Measurements from ENCODE around the gene SYT1. TPM values are rescaled to one million over a fixed set of nuclear protein-coding genes. Genes with fewer than 3 reads are reported as not detected.

SYT1 gene
- polyA plus RNA-seq, 3 donors: 0.72 TPM; not detected in 2

GRCh38 chr12:79421236-79421740 is 556.7 kb downstream of the SYT1 start:
- no peak overlapping the region for H3K4me3 ChIP-seq (replicated peaks in 1 of 3; ENCODE audit: low read depth in 2 of 3, low read length in 3 of 3)
- TF ChIP-seq, protein P1, sequence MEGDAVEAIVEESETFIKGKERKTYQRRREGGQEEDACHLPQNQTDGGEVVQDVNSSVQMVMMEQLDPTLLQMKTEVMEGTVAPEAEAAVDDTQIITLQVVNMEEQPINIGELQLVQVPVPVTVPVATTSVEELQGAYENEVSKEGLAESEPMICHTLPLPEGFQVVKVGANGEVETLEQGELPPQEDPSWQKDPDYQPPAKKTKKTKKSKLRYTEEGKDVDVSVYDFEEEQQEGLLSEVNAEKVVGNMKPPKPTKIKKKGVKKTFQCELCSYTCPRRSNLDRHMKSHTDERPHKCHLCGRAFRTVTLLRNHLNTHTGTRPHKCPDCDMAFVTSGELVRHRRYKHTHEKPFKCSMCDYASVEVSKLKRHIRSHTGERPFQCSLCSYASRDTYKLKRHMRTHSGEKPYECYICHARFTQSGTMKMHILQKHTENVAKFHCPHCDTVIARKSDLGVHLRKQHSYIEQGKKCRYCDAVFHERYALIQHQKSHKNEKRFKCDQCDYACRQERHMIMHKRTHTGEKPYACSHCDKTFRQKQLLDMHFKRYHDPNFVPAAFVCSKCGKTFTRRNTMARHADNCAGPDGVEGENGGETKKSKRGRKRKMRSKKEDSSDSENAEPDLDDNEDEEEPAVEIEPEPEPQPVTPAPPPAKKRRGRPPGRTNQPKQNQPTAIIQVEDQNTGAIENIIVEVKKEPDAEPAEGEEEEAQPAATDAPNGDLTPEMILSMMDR (IDR thresholded peaks at IDR 0.05): no peak

DNA sequence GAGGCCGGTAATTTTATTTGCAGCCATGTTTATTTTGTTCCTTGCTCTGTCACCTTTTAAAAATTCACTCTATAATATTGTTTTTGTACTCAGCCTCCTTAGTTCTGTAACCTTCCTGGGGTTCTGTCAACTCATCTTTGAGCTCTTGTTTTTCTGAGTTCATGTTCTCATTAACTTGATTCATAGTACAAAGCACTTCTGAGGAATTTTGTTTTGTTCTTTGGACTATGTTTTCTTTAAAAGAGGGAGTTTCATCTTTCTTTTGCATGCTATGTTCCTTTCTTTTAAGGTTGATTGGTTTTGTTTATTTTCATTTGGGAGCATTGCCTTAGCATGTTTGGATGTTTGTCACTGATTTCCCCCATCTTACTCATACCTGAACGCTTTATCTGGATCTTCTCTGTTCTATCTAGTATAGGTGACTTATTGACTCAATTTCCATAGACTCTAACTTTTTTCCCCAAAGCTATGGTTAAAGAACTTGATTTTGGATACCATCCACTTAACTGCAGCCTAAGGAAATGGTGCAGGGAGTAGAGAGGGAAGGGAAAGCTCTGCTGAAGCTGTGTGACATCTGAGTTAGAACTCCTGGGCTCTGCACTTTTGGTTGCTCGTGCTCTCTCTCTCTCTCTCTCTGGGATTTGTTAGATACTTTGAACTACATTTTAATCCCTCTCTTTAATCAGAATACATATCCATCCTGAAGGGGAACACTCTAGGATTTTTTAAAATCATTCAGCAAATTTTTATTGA is 557.7 kb downstream of the SYT1 start:
- H3K9ac ChIP-seq (ENCODE audit: insufficient read depth, low read length, poor library complexity, severe bottlenecking): no peak overlapping the region
- no peaks in the 10 kb centered on the region for H4K20me1 ChIP-seq (ENCODE audit: insufficient read depth, low read length)
- Mint-ChIP-seq H3K9me3 (no peaks in the 10 kb centered on the region), H3K4me1 (no peaks in the 10 kb centered on the region), H3K4me3 (no peak overlapping the region), H3K27me3 (ENCODE audit: low read depth in 3 of 3) (peaks cover 0 to 3% (median 0%) of the 10 kb centered on the region in 3 donors), H3K36me3 (no peaks in the 10 kb centered on the region), H3K27ac (no peak overlapping the region)
- intact Hi-C loops (cut with micrococcal nuclease): no loop called here
- no peak overlapping the region for H3K27ac ChIP-seq (ENCODE audit: low read depth in 1 of 2, low read length in 2 of 2)
- no peaks in the 10 kb centered on the region for H3K79me2 ChIP-seq (ENCODE audit: insufficient read depth, low read length)
- H2AFZ ChIP-seq (ENCODE audit: insufficient read depth, low read depth, low read length, poor library complexity, severe bottlenecking): no peak overlapping the region
- H3K4me2 ChIP-seq (replicated peaks; ENCODE audit: extremely low read depth, low read length, poor library complexity, severe bottlenecking): no peak overlapping the region
- H3K27me3 ChIP-seq (ENCODE audit: control insufficient read depth in 2 of 2, insufficient read depth in 2 of 2, low read length in 2 of 2): no peaks in the 10 kb centered on the region
- H3K4me1 ChIP-seq (ENCODE audit: control insufficient read depth in 1 of 2, insufficient read depth in 2 of 2, low read length in 2 of 2): no peaks in the 10 kb centered on the region
- H3K36me3 ChIP-seq (replicated peaks in 1 of 2; ENCODE audit: control insufficient read depth in 1 of 2, insufficient read depth in 2 of 2, low read length in 2 of 2): no peaks in the 10 kb centered on the region
- TF ChIP-seq, protein P1 (IDR thresholded peaks at IDR 0.05): no peak
- no peak for DNase-seq
- H3K4me3 ChIP-seq (replicated peaks in 1 of 3; ENCODE audit: low read depth in 2 of 3, low read length in 3 of 3): no peak overlapping the region
- 100% methylated on average over 1 of the region's 3 CpGs for WGBS (ENCODE audit: insufficient coverage)
- no peaks in the 10 kb centered on the region for H3K9me3 ChIP-seq (replicated peaks in 1 of 2; ENCODE audit: control insufficient read depth in 1 of 2, insufficient read depth in 1 of 2, low read length in 2 of 2)

More at GRCh38 chr12:79421236-79421740, 556.7 kb downstream of the SYT1 start:
- Mint-ChIP-seq H3K36me3 (no peaks in the 10 kb centered on the region), H3K27ac (no peak overlapping the region), H3K27me3 (ENCODE audit: low read depth in 3 of 3) (peaks cover 0 to 3% (median 0%) of the 10 kb centered on the region in 3 donors), H3K9me3 (no peaks in the 10 kb centered on the region), H3K4me1 (no peaks in the 10 kb centered on the region), H3K4me3 (no peak overlapping the region)
- Histone ChIP-seq H3K4me1 (ENCODE audit: control insufficient read depth in 1 of 2, insufficient read depth in 2 of 2, low read length in 2 of 2) (no peaks in the 10 kb centered on the region), H4K20me1 (ENCODE audit: insufficient read depth, low read length) (no peaks in the 10 kb centered on the region), H3K36me3 (replicated peaks in 1 of 2; ENCODE audit: control insufficient read depth in 1 of 2, insufficient read depth in 2 of 2, low read length in 2 of 2) (no peaks in the 10 kb centered on the region), H3K4me2 (replicated peaks; ENCODE audit: extremely low read depth, low read length, poor library complexity, severe bottlenecking) (no peak overlapping the region), H3K9me3 (replicated peaks in 1 of 2; ENCODE audit: control insufficient read depth in 1 of 2, insufficient read depth in 1 of 2, low read length in 2 of 2) (no peaks in the 10 kb centered on the region), H3K27me3 (ENCODE audit: control insufficient read depth in 2 of 2, insufficient read depth in 2 of 2, low read length in 2 of 2) (no peaks in the 10 kb centered on the region), H2AFZ (ENCODE audit: insufficient read depth, low read depth, low read length, poor library complexity, severe bottlenecking) (no peak overlapping the region), H3K9ac (ENCODE audit: insufficient read depth, low read length, poor library complexity, severe bottlenecking) (no peak overlapping the region), H3K79me2 (ENCODE audit: insufficient read depth, low read length) (no peaks in the 10 kb centered on the region), H3K27ac (ENCODE audit: low read depth in 1 of 2, low read length in 2 of 2) (no peak overlapping the region)
- intact Hi-C loops (cut with micrococcal nuclease): no loop called here
- no peak for DNase-seq
- WGBS (ENCODE audit: insufficient coverage): no CpG with 5 or more reads among the region's 1 CpG

Data from CD14-positive monocyte (primary cell).